Hematopoietic multipotent progenitor cell treated with erythropoietin and hydrocortisone succinate and interleukin-3 and kit ligand, for 4 days (in vitro differentiated cells): Measurements from ENCODE around the gene STARD13.
A peak's percentile ranks its signal among the peaks of the same experiment; 100 is the strongest.

ENCODE experiments used
- DNase-seq: peaks from one replicate; pipeline ENCODE4 v3.0.0-alpha.2; 2015

The STARD13 gene

GRCh38 chr13:33310245-33311038 is 24.9 kb upstream of the STARD13 start:
- DNase-seq: no peak

GRCh38 chr13:33308863-33309262 is 23.3 kb upstream of the STARD13 start:
- DNase-seq: no peak

GRCh38 chr13:33307843-33308242 is 22.3 kb upstream of the STARD13 start:
- DNase-seq: no peak

- no peak for DNase-seq
These were observed 18.5 kb upstream of the STARD13 start for GRCh38 chr13:33303855-33304597.

GRCh38 chr13:33299626-33300025 is 14.1 kb upstream of the STARD13 start:
- no peak for DNase-seq

GRCh38 chr13:33296793-33297425 is 11.4 kb upstream of the STARD13 start:
- peak; percentile 63 for DNase-seq

- DNase-seq: no peak
These were observed 7.2 kb upstream of the STARD13 start for GRCh38 chr13:33292712-33293111.

GRCh38 chr13:33290421-33290965 is 4.9 kb upstream of the STARD13 start:
- DNase-seq: no peak

- no peak for DNase-seq
These were observed 4.4 kb upstream of the STARD13 start for GRCh38 chr13:33289966-33290365.

GRCh38 chr13:33287142-33287882 is 1.8 kb upstream of the STARD13 start:
- no peak for DNase-seq

GRCh38 chr13:33286128-33286527 is 573 bp upstream of the STARD13 start:
- no peak for DNase-seq

GRCh38 chr13:33284916-33285315 is 639 bp downstream of the STARD13 start:
- DNase-seq: no peak

GRCh38 chr13:33284031-33284430 is 1.5 kb downstream of the STARD13 start:
- DNase-seq: peak; percentile 64

GRCh38 chr13:33283195-33283911 is 2.2 kb downstream of the STARD13 start:
- no peak for DNase-seq

- no peak for DNase-seq
These were observed 3.5 kb downstream of the STARD13 start for GRCh38 chr13:33281951-33282595.

GRCh38 chr13:33280923-33281322 is 4.6 kb downstream of the STARD13 start:
- DNase-seq: no peak

GRCh38 chr13:33280279-33280905 is 5.2 kb downstream of the STARD13 start:
- no peak for DNase-seq

- peak; percentile 20 for DNase-seq
These were observed 5.9 kb downstream of the STARD13 start for GRCh38 chr13:33279414-33280278.

- no peak for DNase-seq
These were observed 6.6 kb downstream of the STARD13 start for GRCh38 chr13:33278913-33279312.

GRCh38 chr13:33277946-33278345 is 7.6 kb downstream of the STARD13 start:
- DNase-seq: no peak
